Peyer's patch (tissue), 4 donors: ENCODE measurements around the gene CD27.

Experiments
- POLR2A ChIP-seq, 2 donors: fragments of 450-650 bp; IDR thresholded peaks; one replicate each; pipeline ENCODE4 v1.5.1; 2017; ENCODE audit warnings: antibody characterized with exemption in 2 of 2, mild to moderate bottlenecking in 2 of 2, moderate library complexity in 2 of 2
- TF ChIP-seq, protein P1 (sequence below), 6 experiments: fragments of 450-650 bp in 4 of 6; fragments of 200-600 bp in 2 of 6; sonication (generic) in 1 of 6; IDR thresholded peaks; one replicate each; pipeline ENCODE4 v1.5.1; 2017 to 2019; ENCODE audit warnings: antibody characterized with exemption in 6 of 6, mild to moderate bottlenecking in 3 of 6, moderate library complexity in 1 of 6

DNA sequence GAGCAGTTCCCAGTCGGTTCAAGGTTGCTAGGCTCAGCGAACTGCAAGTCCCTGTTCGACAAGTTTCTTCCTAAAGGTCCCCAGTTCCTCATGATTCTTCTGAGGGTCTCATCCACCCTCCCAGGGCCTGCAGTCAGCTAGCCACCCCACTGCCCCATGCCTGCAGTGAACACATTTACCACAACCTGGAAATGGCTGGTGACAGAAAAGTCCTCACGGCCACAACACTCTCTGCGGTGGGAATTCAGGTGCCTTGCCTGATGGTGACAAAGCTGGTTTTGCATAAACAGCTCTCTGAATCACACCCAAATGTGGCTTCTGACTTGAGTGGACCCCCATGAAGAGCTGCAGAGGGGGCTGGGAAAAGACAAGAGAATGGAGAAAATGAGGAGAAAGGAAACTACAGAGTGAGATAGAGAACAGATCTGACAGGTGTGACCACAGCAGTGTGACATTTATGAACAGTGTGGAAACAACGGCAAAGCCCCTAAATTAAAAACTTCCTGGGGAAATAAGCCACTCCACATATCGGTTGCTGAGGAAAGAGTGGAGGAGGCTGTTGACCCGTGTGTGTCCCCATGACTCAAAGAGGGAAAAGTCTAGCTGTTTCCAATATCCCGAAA lies 1.3 kb upstream of the CD27 start:
- TF ChIP-seq, protein P1, sequence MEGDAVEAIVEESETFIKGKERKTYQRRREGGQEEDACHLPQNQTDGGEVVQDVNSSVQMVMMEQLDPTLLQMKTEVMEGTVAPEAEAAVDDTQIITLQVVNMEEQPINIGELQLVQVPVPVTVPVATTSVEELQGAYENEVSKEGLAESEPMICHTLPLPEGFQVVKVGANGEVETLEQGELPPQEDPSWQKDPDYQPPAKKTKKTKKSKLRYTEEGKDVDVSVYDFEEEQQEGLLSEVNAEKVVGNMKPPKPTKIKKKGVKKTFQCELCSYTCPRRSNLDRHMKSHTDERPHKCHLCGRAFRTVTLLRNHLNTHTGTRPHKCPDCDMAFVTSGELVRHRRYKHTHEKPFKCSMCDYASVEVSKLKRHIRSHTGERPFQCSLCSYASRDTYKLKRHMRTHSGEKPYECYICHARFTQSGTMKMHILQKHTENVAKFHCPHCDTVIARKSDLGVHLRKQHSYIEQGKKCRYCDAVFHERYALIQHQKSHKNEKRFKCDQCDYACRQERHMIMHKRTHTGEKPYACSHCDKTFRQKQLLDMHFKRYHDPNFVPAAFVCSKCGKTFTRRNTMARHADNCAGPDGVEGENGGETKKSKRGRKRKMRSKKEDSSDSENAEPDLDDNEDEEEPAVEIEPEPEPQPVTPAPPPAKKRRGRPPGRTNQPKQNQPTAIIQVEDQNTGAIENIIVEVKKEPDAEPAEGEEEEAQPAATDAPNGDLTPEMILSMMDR (IDR thresholded peaks at IDR 0.05), result no peak
- TF ChIP-seq POLR2A (IDR thresholded peaks at IDR 0.05), result no peak
